GM12878 (cell line): ENCODE data around the gene IFRD1. TPM values are rescaled to one million over a fixed set of nuclear protein-coding genes. Genes with fewer than 3 reads are reported as not detected.

Experiments used
- ATAC-seq: fragments of 200-7000 bp; cut with Tn5 transposase; 3 replicates; pipeline ENCODE4 v1.9.1; 2020; ENCODE audit warnings: mild to moderate bottlenecking, moderate library complexity
- BruUV-seq: library from RNA; stranded (reverse); fragments of 400-500 nt; replicated peaks from 2 replicates; lab custom pipeline; 2021; lab: Mats Ljungman, UMichigan
- CTCF ChIA-PET: fragments of 300-600 bp; sonication (Branson Sonifier 250); formaldehyde crosslinking; extraction: SDS; loops from one replicate; lab custom pipeline; 2021; ENCODE audit warnings: inconsistent platforms; lab: Yijun Ruan, JAX
- POLR2A ChIA-PET: fragments of 350-600 bp; formaldehyde crosslinking; extraction: SDS; loops from one replicate; lab custom pipeline; 2021; ENCODE audit warnings: inconsistent platforms; lab: Charles Lee
- RAD21 ChIA-PET: fragments of 300-600 bp; sonication (Branson Sonifier 250); formaldehyde crosslinking; loops from one replicate; lab custom pipeline; 2023; ENCODE audit warnings: antibody characterized with exemption; ENCODE audit not compliant: unreplicated experiment; lab: Charles Lee
- SMC1A ChIA-PET: fragments of 300-600 bp; sonication (Branson Sonifier 250); formaldehyde crosslinking; loops from one replicate; lab custom pipeline; 2023; ENCODE audit not compliant: unreplicated experiment, uncharacterized antibody; lab: Charles Lee
- DNase-seq: peaks from one replicate; pipeline ENCODE4 v3.0.0-alpha.2; 2011; ENCODE audit warnings: low read depth, low spot score
- FAIRE-seq: peaks from 3 replicates; lab custom pipeline; 2011; peaks lifted over from hg19 to GRCh38; lab: Jason Lieb, UNC
- H2AFZ ChIP-seq: 2 replicates; pipeline ENCODE4 v1.6.0; 2011; ENCODE audit warnings: low read depth, low read length, control low read depth; ENCODE audit not compliant: control insufficient read depth
- H3K27ac ChIP-seq: 2 replicates; pipeline ENCODE4 v1.5.1; 2011; ENCODE audit warnings: control low read depth; ENCODE audit not compliant: control insufficient read depth, insufficient read depth
- H3K27me3 ChIP-seq, 2 experiments: replicated peaks in 1 of 2; 2 replicates each; pipeline versions ENCODE4 v1.6.0 to v1.6.1; 2011; ENCODE audit warnings: low read length in 1 of 2; ENCODE audit not compliant: control insufficient read depth in 2 of 2, insufficient read depth in 2 of 2
- H3K36me3 ChIP-seq, 2 experiments: 2 replicates each; pipeline ENCODE4 v1.5.1; 2011; ENCODE audit warnings: low read length in 1 of 2; ENCODE audit not compliant: control insufficient read depth in 2 of 2, insufficient read depth in 2 of 2
- H3K4me1 ChIP-seq: 2 replicates; pipeline ENCODE4 v1.6.1; 2011; ENCODE audit warnings: mild to moderate bottlenecking, low read length, moderate library complexity, mixed read lengths; ENCODE audit not compliant: control insufficient read depth, insufficient read depth
- H3K4me2 ChIP-seq: 2 replicates; pipeline ENCODE4 v1.6.0; 2011; ENCODE audit warnings: control low read depth; ENCODE audit not compliant: control insufficient read depth, insufficient read depth
- H3K4me3 ChIP-seq: fragments of 200-600 bp; sonication (generic); 2 replicates; pipeline ENCODE4 v1.5.1; 2016
- H3K79me2 ChIP-seq: 2 replicates; pipeline ENCODE4 v1.6.0; 2011; ENCODE audit warnings: low read length; ENCODE audit not compliant: control insufficient read depth, insufficient read depth
- H3K9ac ChIP-seq: 2 replicates; pipeline ENCODE4 v1.8.0; 2011; ENCODE audit warnings: low read length, control low read depth, mixed read lengths; ENCODE audit not compliant: control insufficient read depth, insufficient read depth
- H3K9me3 ChIP-seq: replicated peaks from 3 replicates; pipeline ENCODE4 v1.5.1; 2011; ENCODE audit warnings: mild to moderate bottlenecking, low read length; ENCODE audit not compliant: control insufficient read depth, insufficient read depth
- H4K20me1 ChIP-seq: 2 replicates; pipeline ENCODE4 v1.6.0; 2011; ENCODE audit not compliant: control insufficient read depth, insufficient read depth
- CBX3 ChIP-seq: fragments of 200-600 bp; sonication (generic); IDR thresholded peaks from 2 replicates; pipeline ENCODE4 v1.6.1; 2016; ENCODE audit warnings: low read depth, borderline replicate concordance
- EZH2 ChIP-seq: IDR thresholded peaks from 2 replicates; pipeline ENCODE4 v1.6.1; 2012; ENCODE audit warnings: low read depth, mild to moderate bottlenecking, control low read depth, inconsistent platforms, low read length, borderline replicate concordance; ENCODE audit not compliant: control insufficient read depth
- HDGF ChIP-seq: fragments of 450-650 bp; IDR thresholded peaks from 2 replicates; pipeline ENCODE4 v1.6.1; 2016; ENCODE audit warnings: antibody characterized with exemption
- IKZF1 ChIP-seq: fragments of 450-650 bp; conservative IDR thresholded peaks from 2 replicates; pipeline ENCODE4 v1.6.1; 2017; ENCODE audit warnings: antibody characterized with exemption, mild to moderate bottlenecking
- JUNB ChIP-seq: IDR thresholded peaks from 2 replicates; pipeline ENCODE4 v1.6.1; 2016; ENCODE audit warnings: antibody characterized with exemption, mild to moderate bottlenecking
- MXI1 ChIP-seq: fragments of 150-350 bp; IDR thresholded peaks from 2 replicates; pipeline ENCODE4 v1.6.1; 2011; ENCODE audit warnings: low read depth, mild to moderate bottlenecking, inconsistent platforms, low read length, improper control_type of control experiment
- TCF12 ChIP-seq: IDR thresholded peaks from 2 replicates; pipeline ENCODE4 v1.6.1; 2011; ENCODE audit warnings: low read depth, mild to moderate bottlenecking, low read length
- ZZZ3 ChIP-seq: IDR thresholded peaks from 2 replicates; pipeline ENCODE4 v1.6.1; 2011; ENCODE audit warnings: low read depth; ENCODE audit not compliant: control insufficient read depth, insufficient read length
- WGBS: methylation state at CpG from one replicate; pipeline ENCODE4 v1.1.6; 2016; ENCODE audit warnings: low lambda C conversion rate; ENCODE audit not compliant: insufficient replicate concordance, insufficient coverage; ENCODE audit errors: missing lambda C conversion rate; 5-methylcytosine and 5-hydroxymethylcytosine counted together
- in situ Hi-C: fragments of 300-500 bp; cut with MboI; formaldehyde crosslinking; loops from 9 replicates; pipeline ENCODE4 v1.14.3; 2018; ENCODE audit warnings: mixed read lengths
- intact Hi-C: fragments of 100-400 bp; cut with micrococcal nuclease; formaldehyde crosslinking; loops from one replicate; pipeline ENCODE4 v1.14.2; 2022; ENCODE audit not compliant: unreplicated experiment
- polyA plus RNA-seq, 11 experiments: library from polyadenylated mRNA; depleted of rRNA in 4 of 11; unstranded in 6 of 11; stranded (reverse) in 5 of 11; fragments of >200 nt; fragmentation: Nextera tagmentation in 4 of 11; fragmentation: Illumina TruSeq in 1 of 11; extraction: Ambion mirVana in 4 of 11; extraction: Trizol in 1 of 11; gene quantifications; 1 replicate in 1 of 11; 2 replicates in 10 of 11; pipeline versions ENCODE4 v1.2.1 to v1.2.3, GENCODE V29; 2011 to 2016; ENCODE audit warnings: inconsistent platforms in 2 of 11, missing spikeins in 2 of 11, low read depth in 1 of 11
- total RNA-seq, 4 experiments: library from RNA; depleted of rRNA in 3 of 4; stranded (reverse); fragments of >200 nt in 3 of 4; fragmentation: Illumina TruSeq in 1 of 4; extraction: Trizol in 1 of 4; gene quantifications; 2 replicates each; pipeline versions ENCODE4 v1.2.1 to v1.2.3, GENCODE V29; 2013 to 2021
- TF ChIP-seq, protein P1 (sequence below): fragments of 450-650 bp; IDR thresholded peaks from 2 replicates; pipeline ENCODE4 v1.6.1; 2017; ENCODE audit warnings: mild to moderate bottlenecking, low read depth, inconsistent platforms; ENCODE audit not compliant: poor library complexity, severe bottlenecking
- TF ChIP-seq, protein P2 (sequence below): fragments of 450-650 bp; IDR thresholded peaks from 2 replicates; pipeline ENCODE4 v1.6.1; 2016; ENCODE audit warnings: mild to moderate bottlenecking, moderate library complexity, borderline replicate concordance
- TF ChIP-seq, protein P3 (sequence below): fragments of 150-350 bp; IDR thresholded peaks from 2 replicates; pipeline ENCODE4 v1.6.1; 2016; ENCODE audit warnings: low read depth, low read length
- TF ChIP-seq, protein P4 (sequence below): fragments of 450-650 bp; IDR thresholded peaks from 2 replicates; pipeline ENCODE4 v1.6.1; 2016; ENCODE audit warnings: mild to moderate bottlenecking

IFRD1 gene
- total and polyA plus RNA-seq, 10 of the 15 experiments (the other 5 are each of a cell fraction or from before 2014, with no cell fraction given) = 9.6 to 31.1 (median 19.9) TPM

DNA sequence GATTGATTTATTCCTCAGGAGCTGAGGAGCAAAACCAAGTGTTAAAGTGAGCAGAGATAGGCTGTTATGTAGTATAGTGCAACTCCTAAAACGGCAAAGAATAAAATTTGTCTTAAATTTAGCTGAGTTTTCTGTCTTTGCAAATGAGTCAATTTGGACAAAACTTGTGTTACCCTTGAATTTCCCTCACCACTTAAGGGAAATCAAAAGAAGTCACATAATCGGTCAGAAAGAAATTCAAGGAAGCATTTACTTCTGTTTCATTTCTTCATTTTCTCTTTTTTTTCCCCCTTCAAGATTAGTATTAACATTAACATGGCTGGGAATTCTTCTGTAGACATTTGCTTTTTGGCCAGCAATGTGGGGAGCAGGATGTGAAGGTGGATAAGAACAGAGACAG, 44.4 kb downstream of the IFRD1 start:
- no TSS peak for BruUV-seq
- Histone ChIP-seq H4K20me1 (no peaks in the 10 kb centered on the region), H3K79me2 (no peaks in the 10 kb centered on the region), H3K36me3 (no peaks in the 10 kb centered on the region), H3K9me3 (no peaks in the 10 kb centered on the region), H3K9ac (no peak overlapping the region), H3K4me2 (no peak overlapping the region), H3K4me1 (no peaks in the 10 kb centered on the region; the same call in 1 of the 2 replicates), H2AFZ (no peak overlapping the region; the same call in 1 of the 2 replicates), H3K4me3 (no peak overlapping the region), H3K27me3 (no peaks in the 10 kb centered on the region), H3K27ac (no peak overlapping the region)
- no peak for FAIRE-seq
- no peak for ATAC-seq
- intact Hi-C loops (no loop called here), in situ Hi-C loops (loop anchor here (5.0 kb wide), 1 partner anchor 752 kb away; no protein-coding TSS in a partner anchor)
- POLR2A ChIA-PET = no interaction called here
- TF ChIP-seq MXI1 (no peak), EZH2 (no peak), TCF12 (no peak), ZZZ3 (no peak), JUNB (no peak), IKZF1 (no peak), HDGF (no peak), CBX3 (no peak)
- TF ChIP-seq, protein P1, sequence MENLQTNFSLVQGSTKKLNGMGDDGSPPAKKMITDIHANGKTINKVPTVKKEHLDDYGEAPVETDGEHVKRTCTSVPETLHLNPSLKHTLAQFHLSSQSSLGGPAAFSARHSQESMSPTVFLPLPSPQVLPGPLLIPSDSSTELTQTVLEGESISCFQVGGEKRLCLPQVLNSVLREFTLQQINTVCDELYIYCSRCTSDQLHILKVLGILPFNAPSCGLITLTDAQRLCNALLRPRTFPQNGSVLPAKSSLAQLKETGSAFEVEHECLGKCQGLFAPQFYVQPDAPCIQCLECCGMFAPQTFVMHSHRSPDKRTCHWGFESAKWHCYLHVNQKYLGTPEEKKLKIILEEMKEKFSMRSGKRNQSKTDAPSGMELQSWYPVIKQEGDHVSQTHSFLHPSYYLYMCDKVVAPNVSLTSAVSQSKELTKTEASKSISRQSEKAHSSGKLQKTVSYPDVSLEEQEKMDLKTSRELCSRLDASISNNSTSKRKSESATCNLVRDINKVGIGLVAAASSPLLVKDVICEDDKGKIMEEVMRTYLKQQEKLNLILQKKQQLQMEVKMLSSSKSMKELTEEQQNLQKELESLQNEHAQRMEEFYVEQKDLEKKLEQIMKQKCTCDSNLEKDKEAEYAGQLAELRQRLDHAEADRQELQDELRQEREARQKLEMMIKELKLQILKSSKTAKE = no peak
- TF ChIP-seq, protein P2, sequence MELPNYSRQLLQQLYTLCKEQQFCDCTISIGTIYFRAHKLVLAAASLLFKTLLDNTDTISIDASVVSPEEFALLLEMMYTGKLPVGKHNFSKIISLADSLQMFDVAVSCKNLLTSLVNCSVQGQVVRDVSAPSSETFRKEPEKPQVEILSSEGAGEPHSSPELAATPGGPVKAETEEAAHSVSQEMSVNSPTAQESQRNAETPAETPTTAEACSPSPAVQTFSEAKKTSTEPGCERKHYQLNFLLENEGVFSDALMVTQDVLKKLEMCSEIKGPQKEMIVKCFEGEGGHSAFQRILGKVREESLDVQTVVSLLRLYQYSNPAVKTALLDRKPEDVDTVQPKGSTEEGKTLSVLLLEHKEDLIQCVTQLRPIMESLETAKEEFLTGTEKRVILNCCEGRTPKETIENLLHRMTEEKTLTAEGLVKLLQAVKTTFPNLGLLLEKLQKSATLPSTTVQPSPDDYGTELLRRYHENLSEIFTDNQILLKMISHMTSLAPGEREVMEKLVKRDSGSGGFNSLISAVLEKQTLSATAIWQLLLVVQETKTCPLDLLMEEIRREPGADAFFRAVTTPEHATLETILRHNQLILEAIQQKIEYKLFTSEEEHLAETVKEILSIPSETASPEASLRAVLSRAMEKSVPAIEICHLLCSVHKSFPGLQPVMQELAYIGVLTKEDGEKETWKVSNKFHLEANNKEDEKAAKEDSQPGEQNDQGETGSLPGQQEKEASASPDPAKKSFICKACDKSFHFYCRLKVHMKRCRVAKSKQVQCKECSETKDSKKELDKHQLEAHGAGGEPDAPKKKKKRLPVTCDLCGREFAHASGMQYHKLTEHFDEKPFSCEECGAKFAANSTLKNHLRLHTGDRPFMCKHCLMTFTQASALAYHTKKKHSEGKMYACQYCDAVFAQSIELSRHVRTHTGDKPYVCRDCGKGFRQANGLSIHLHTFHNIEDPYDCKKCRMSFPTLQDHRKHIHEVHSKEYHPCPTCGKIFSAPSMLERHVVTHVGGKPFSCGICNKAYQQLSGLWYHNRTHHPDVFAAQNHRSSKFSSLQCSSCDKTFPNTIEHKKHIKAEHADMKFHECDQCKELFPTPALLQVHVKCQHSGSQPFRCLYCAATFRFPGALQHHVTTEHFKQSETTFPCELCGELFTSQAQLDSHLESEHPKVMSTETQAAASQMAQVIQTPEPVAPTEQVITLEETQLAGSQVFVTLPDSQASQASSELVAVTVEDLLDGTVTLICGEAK = no peak
- TF ChIP-seq, protein P3, sequence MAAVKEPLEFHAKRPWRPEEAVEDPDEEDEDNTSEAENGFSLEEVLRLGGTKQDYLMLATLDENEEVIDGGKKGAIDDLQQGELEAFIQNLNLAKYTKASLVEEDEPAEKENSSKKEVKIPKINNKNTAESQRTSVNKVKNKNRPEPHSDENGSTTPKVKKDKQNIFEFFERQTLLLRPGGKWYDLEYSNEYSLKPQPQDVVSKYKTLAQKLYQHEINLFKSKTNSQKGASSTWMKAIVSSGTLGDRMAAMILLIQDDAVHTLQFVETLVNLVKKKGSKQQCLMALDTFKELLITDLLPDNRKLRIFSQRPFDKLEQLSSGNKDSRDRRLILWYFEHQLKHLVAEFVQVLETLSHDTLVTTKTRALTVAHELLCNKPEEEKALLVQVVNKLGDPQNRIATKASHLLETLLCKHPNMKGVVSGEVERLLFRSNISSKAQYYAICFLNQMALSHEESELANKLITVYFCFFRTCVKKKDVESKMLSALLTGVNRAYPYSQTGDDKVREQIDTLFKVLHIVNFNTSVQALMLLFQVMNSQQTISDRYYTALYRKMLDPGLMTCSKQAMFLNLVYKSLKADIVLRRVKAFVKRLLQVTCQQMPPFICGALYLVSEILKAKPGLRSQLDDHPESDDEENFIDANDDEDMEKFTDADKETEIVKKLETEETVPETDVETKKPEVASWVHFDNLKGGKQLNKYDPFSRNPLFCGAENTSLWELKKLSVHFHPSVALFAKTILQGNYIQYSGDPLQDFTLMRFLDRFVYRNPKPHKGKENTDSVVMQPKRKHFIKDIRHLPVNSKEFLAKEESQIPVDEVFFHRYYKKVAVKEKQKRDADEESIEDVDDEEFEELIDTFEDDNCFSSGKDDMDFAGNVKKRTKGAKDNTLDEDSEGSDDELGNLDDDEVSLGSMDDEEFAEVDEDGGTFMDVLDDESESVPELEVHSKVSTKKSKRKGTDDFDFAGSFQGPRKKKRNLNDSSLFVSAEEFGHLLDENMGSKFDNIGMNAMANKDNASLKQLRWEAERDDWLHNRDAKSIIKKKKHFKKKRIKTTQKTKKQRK = no peak
- TF ChIP-seq, protein P4, sequence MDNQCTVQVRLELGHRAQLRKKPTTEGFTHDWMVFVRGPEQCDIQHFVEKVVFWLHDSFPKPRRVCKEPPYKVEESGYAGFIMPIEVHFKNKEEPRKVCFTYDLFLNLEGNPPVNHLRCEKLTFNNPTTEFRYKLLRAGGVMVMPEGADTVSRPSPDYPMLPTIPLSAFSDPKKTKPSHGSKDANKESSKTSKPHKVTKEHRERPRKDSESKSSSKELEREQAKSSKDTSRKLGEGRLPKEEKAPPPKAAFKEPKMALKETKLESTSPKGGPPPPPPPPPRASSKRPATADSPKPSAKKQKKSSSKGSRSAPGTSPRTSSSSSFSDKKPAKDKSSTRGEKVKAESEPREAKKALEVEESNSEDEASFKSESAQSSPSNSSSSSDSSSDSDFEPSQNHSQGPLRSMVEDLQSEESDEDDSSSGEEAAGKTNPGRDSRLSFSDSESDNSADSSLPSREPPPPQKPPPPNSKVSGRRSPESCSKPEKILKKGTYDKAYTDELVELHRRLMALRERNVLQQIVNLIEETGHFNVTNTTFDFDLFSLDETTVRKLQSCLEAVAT = no peak
- 21% methylated on average over 2 of the region's 2 CpGs for WGBS
- CTCF ChIA-PET = interaction anchor here (3.2 kb wide), 2 partner anchors 11 to 755 kb away, joined by 9 to 16 read pairs; no protein-coding TSS in a partner anchor
- RAD21 ChIA-PET = no interaction called here
- no peak for DNase-seq
- SMC1A ChIA-PET = interaction anchor here (1.3 kb wide), 1 partner anchor 731 kb away, joined by 4 read pairs; no protein-coding TSS in a partner anchor
